K562 (cell line): ENCODE data around the gene CRLF1. TPM values are rescaled to one million over a fixed set of nuclear protein-coding genes. Genes with fewer than 3 reads are reported as not detected.

ENCODE experiments used
- ARID4B ChIP-seq: sonication (generic); formaldehyde crosslinking; IDR thresholded peaks from 2 replicates; pipeline ENCODE4 v1.8.0; 2022; ENCODE audit warnings: mild to moderate bottlenecking, missing genetic modification reagents
- BRD9 ChIP-seq: fragments of 450-650 bp; IDR thresholded peaks from 2 replicates; pipeline ENCODE4 v1.6.1; 2018; ENCODE audit warnings: low read depth; ENCODE audit not compliant: partially characterized antibody
- E2F1 ChIP-seq: sonication (generic); formaldehyde crosslinking; IDR thresholded peaks from 2 replicates; pipeline ENCODE4 v1.8.1; 2023; ENCODE audit warnings: mild to moderate bottlenecking, missing genetic modification reagents, moderate library complexity
- FOXA3 ChIP-seq, 2 experiments: fragments of 450-650 bp in 1 of 2; sonication (generic) in 1 of 2; formaldehyde crosslinking; IDR thresholded peaks in 1 of 2; conservative IDR thresholded peaks in 1 of 2; 2 replicates each; pipeline versions ENCODE4 v1.4.0 to v1.8.0; 2020 to 2022; ENCODE audit warnings: mild to moderate bottlenecking in 2 of 2, missing genetic modification reagents in 1 of 2
- HNRNPH1 ChIP-seq: fragments of 200-400 bp; formaldehyde crosslinking; optimal IDR thresholded peaks from 2 replicates; pipeline ENCODE3; 2017; ENCODE audit warnings: low read depth, mild to moderate bottlenecking, low read length, moderate library complexity
- NFRKB ChIP-seq: fragments of 450-650 bp; IDR thresholded peaks from 2 replicates; pipeline ENCODE4 v1.6.1; 2016; ENCODE audit warnings: low read depth
- NR4A1 ChIP-seq, 2 experiments: fragments of 250-450 bp in 1 of 2; fragments of 450-650 bp in 1 of 2; sonication (Bioruptor Pico) in 1 of 2; IDR thresholded peaks; 2 replicates each; pipeline versions ENCODE4 v1.4.0 to v1.6.1; 2016 to 2020; ENCODE audit warnings: mild to moderate bottlenecking in 2 of 2, missing compliant biosample characterization in 1 of 2, missing genetic modification characterization in 1 of 2, moderate library complexity in 1 of 2
- SIRT6 ChIP-seq: IDR thresholded peaks from one replicate; pipeline ENCODE4 v1.6.1; 2012; ENCODE audit warnings: low read depth, mild to moderate bottlenecking, control low read depth, inconsistent platforms, low read length, moderate library complexity
- SMARCA4 ChIP-seq: fragments of 450-650 bp; IDR thresholded peaks from 2 replicates; pipeline ENCODE4 v1.6.1; 2016
- SRF ChIP-seq, 2 experiments: fragments of 250-450, 450-650 bp in 1 of 2; sonication (Bioruptor Pico) in 1 of 2; sonication (generic) in 1 of 2; formaldehyde crosslinking; IDR thresholded peaks; 2 replicates each; pipeline versions ENCODE4 v1.5.0 to v1.5.1; 2020 to 2022; ENCODE audit warnings: mild to moderate bottlenecking in 1 of 2, missing genetic modification reagents in 1 of 2
- polyA plus RNA-seq, 8 experiments: library from polyadenylated mRNA; depleted of rRNA in 4 of 8; stranded (reverse) in 5 of 8; unstranded in 3 of 8; fragments of >200 nt; fragmentation: Nextera tagmentation in 2 of 8; fragmentation: Illumina TruSeq in 1 of 8; extraction: Ambion mirVana in 2 of 8; extraction: Trizol in 1 of 8; gene quantifications; 2 replicates each; pipeline versions ENCODE4 v1.2.1 to v1.2.3, GENCODE V29; 2011 to 2014; ENCODE audit warnings: inconsistent platforms in 1 of 8, missing spikeins in 1 of 8
- total RNA-seq, 7 experiments: library from RNA; depleted of rRNA in 6 of 7; stranded (reverse); fragments of >200 nt in 6 of 7; fragmentation: Illumina TruSeq in 2 of 7; extraction: Trizol in 2 of 7; gene quantifications; 2 replicates each; pipeline versions ENCODE4 v1.2.1 to v1.2.3, GENCODE V29; 2011 to 2021; ENCODE audit warnings: low replicate concordance in 1 of 7
- TF ChIP-seq, protein P1 (sequence below): fragments of 150-350 bp; conservative IDR thresholded peaks from 2 replicates; pipeline ENCODE4 v1.6.1; 2014; ENCODE audit warnings: low read length
- TF ChIP-seq, protein P2 (sequence below), 2 experiments: fragments of 450-650 bp; conservative IDR thresholded peaks; 2 replicates each; pipeline ENCODE4 v1.6.1; 2017; ENCODE audit warnings: mild to moderate bottlenecking in 2 of 2, moderate library complexity in 2 of 2
- TF ChIP-seq, protein P3 (sequence below): fragments of 450-650 bp; IDR thresholded peaks from 2 replicates; pipeline ENCODE4 v1.6.1; 2016; ENCODE audit warnings: missing biosample characterization, missing genetic modification characterization

Gene CRLF1
- total and polyA plus RNA-seq, 9 of the 15 experiments (the other 6 are each of a cell fraction or from before 2014, with no cell fraction given): 0.85 to 3.6 (median 1.7) TPM

DNA sequence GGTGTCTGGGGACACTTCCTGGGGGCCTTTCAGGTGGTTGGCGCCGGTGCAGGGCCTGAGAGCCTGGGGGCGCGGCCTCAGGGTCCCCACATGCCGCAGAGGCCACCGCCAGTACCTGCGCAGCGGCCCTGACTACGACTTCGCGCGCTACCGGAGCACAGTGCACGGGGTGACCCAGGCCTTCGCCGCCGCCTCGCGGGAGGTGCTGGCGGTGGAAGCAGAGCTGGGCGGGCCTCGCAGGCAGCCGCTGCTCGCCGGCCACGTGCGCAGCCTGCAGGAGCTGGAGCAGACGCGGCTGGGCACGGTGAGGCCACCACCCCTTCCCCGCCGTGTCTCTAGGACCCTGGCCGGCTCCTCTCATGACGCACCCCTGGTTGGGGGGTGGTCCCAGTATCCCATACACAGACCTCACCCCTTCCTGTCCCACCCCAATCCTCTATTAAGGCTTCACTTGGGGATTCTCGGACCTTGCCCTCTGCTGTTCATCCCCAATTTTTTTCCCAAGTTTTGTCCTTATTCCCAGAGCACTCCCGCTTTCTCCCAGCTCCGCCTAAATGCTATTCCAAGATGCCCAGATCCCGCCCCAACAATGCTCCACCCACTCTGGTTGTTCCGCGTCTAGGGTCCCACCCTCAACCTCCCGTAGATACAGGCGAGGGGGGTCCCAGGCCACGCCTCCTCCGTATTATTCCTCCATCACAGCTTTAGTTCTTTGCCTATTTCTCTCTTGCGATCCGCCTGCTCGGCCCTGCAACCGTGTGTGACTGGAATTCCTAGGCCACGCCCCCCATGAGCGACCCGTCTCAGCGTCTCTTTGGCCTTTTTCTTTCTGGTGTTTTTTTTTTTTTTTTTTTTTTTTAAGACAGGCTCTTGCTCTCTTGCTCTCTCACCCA is 17.0 kb downstream of the CRLF1 start (continued):
- TF ChIP-seq ARID4B (CRISPR knock-in tag) (peak; percentile 77; the same call in 1 of the 2 replicates), E2F1 (peak; percentile 68; the same call in 1 of the 2 replicates), SIRT6 (no peak), NFRKB (0 out of 2 replicates have a peak, but pooled peaks have one; percentile 5), NR4A1 (CRISPR knock-in tag; IDR thresholded peaks at IDR 0.05) (no peak), NR4A1 (tag; IDR thresholded peaks at IDR 0.05) (peak; percentile 71; the same call in 1 of the 2 replicates), FOXA3 (CRISPR knock-in tag; conservative IDR thresholded peaks at IDR 0.05 in 1 of 2, IDR thresholded peaks at IDR 0.05 in 1 of 2) (0 out of 4 replicates have a peak, but pooled peaks of 1 of the 2 experiments have one; percentile 54), SMARCA4 (no peak), BRD9 (no peak), SRF (CRISPR knock-in tag; IDR thresholded peaks at IDR 0.05) (peak in 1 of 2 experiments; percentile 79; a peak in 1 of 4 replicates), HNRNPH1 (no peak)
- TF ChIP-seq, protein P1, sequence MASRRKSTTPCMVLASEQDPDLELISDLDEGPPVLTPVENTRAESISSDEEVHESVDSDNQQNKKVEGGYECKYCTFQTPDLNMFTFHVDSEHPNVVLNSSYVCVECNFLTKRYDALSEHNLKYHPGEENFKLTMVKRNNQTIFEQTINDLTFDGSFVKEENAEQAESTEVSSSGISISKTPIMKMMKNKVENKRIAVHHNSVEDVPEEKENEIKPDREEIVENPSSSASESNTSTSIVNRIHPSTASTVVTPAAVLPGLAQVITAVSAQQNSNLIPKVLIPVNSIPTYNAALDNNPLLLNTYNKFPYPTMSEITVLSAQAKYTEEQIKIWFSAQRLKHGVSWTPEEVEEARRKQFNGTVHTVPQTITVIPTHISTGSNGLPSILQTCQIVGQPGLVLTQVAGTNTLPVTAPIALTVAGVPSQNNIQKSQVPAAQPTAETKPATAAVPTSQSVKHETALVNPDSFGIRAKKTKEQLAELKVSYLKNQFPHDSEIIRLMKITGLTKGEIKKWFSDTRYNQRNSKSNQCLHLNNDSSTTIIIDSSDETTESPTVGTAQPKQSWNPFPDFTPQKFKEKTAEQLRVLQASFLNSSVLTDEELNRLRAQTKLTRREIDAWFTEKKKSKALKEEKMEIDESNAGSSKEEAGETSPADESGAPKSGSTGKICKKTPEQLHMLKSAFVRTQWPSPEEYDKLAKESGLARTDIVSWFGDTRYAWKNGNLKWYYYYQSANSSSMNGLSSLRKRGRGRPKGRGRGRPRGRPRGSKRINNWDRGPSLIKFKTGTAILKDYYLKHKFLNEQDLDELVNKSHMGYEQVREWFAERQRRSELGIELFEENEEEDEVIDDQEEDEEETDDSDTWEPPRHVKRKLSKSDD: no peak
- TF ChIP-seq, protein P2, sequence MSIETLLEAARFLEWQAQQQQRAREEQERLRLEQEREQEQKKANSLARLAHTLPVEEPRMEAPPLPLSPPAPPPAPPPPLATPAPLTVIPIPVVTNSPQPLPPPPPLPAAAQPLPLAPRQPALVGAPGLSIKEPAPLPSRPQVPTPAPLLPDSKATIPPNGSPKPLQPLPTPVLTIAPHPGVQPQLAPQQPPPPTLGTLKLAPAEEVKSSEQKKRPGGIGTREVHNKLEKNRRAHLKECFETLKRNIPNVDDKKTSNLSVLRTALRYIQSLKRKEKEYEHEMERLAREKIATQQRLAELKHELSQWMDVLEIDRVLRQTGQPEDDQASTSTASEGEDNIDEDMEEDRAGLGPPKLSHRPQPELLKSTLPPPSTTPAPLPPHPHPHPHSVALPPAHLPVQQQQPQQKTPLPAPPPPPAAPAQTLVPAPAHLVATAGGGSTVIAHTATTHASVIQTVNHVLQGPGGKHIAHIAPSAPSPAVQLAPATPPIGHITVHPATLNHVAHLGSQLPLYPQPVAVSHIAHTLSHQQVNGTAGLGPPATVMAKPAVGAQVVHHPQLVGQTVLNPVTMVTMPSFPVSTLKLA (conservative IDR thresholded peaks at IDR 0.05): peak; percentile 95 to 97
- TF ChIP-seq, protein P3, sequence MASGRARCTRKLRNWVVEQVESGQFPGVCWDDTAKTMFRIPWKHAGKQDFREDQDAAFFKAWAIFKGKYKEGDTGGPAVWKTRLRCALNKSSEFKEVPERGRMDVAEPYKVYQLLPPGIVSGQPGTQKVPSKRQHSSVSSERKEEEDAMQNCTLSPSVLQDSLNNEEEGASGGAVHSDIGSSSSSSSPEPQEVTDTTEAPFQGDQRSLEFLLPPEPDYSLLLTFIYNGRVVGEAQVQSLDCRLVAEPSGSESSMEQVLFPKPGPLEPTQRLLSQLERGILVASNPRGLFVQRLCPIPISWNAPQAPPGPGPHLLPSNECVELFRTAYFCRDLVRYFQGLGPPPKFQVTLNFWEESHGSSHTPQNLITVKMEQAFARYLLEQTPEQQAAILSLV: no peak
